ENCODE results near the gene DRC7.

- TF ChIP-seq RAD21 (IDR thresholded peaks at IDR 0.05; ENCODE audit: low read length) (no peak), CTCF (IDR thresholded peaks at IDR 0.05) (no peak), USF2 (IDR thresholded peaks at IDR 0.05; ENCODE audit: borderline replicate concordance, low read depth, low read length) (no peak), TEAD4 (IDR thresholded peaks at IDR 0.05; ENCODE audit: borderline replicate concordance, insufficient read depth) (no peak), GABPA (IDR thresholded peaks at IDR 0.05; ENCODE audit: low read depth) (no peak), MEF2A (IDR thresholded peaks at IDR 0.05; ENCODE audit: borderline replicate concordance, low read depth) (no peak), YY1 (IDR thresholded peaks at IDR 0.05; ENCODE audit: low read depth) (no peak), CHD2 (IDR thresholded peaks at IDR 0.05; ENCODE audit: low read length, partially characterized antibody) (no peak), POLR2AphosphoS5 (IDR thresholded peaks at IDR 0.05; ENCODE audit: low read depth, low read length) (no peak), ZBTB33 (IDR thresholded peaks at IDR 0.05; ENCODE audit: borderline replicate concordance, low read depth) (no peak), SIN3A (IDR thresholded peaks at IDR 0.05; ENCODE audit: borderline replicate concordance, low read depth, low read length) (no peak), EZH2phosphoT487 (IDR thresholded peaks at IDR 0.05; ENCODE audit: borderline replicate concordance, low read depth) (no peak), FOXM1 (IDR thresholded peaks at IDR 0.05; ENCODE audit: low read depth) (no peak), REST (IDR thresholded peaks at IDR 0.05; ENCODE audit: low read depth, low read length) (no peak)
Measured at GRCh38 chr16:57648125-57648524, 46.5 kb upstream of the DRC7 start.
